GM18511 (cell line): ENCODE results near the gene SLC9A9.
A peak's percentile ranks its signal among the peaks of the same experiment; 100 is the strongest.
"Not testable (repeated sequence)": the region's sequence is repeated elsewhere in the genome, so short reads cannot be mapped to it uniquely, and the experiment has no call there.

Experiments
- ATAC-seq: cut with Tn5 transposase; IDR thresholded peaks from one replicate; pipeline ENCODE4 v1.9.1; 2021; ENCODE audit warnings: mild to moderate bottlenecking, moderate library complexity; ENCODE audit not compliant: unreplicated experiment

The SLC9A9 gene

DNA sequence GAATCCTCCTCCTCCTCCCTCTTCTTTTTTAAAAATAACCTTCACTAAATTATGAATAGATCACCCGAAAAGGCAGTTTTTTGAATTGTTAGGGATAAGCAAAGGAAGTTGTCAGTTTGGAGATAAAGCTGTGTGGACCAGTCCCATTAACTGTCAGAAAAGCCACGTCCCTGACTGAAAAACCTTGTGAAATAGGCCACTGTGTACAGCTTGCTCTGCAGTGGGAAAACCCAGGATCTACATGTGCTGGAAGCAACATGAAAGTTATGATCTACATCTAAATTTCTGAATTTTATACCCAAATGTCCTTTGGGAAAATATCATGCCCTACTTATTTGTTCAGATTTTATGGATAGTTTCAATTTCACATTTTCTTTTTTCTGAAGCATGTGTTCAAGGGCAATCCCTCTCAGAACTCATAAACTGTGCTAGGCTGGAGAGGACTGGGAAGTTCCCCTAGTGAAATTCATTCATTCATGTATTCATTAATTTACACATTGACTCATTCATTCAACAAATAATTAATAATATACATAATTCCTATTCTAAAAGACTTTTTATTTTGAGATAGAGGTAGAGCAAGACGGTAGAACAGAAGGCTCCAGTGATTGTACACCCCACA is 149.5 kb downstream of the SLC9A9 start:
- ATAC-seq: no peak

DNA sequence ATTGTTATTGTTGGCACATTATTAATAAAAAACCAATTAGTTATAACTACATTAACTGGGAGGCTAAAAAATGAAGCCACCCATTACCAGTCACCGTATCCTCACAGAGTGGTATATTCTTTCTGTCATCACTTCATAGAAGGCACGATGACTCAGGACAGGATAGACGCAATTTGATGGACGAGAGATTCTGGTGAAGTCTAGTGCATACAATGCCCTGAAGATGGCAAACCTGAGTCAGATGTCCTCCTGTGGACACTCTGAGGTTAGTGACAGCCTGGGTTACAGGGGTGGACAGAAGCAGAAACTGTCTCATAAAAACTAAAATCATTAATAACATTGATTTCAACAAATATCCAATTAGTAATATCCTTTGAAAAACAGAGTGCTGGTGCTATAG is 150.3 kb downstream of the SLC9A9 start:
- no peak for ATAC-seq

DNA sequence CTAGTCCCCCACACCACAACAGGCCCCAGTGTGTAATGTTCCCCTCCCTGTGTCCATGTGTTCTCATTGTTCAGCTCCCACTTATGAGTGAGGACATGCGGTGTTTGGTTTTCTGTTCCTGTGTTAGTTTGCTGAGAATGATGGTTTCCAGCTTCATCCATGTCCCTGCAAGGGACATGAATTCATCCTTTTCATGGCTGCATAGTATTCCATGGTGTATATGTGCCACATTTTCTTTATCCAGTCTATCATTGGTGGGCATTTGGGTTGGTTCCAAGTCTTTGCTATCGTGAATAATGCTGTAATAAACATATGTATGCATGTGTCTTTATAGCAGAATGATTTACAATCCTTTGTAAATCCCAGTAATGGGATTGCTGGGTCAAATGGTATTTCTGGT is 152.9 kb downstream of the SLC9A9 start:
- ATAC-seq: not testable (repeated sequence)

DNA sequence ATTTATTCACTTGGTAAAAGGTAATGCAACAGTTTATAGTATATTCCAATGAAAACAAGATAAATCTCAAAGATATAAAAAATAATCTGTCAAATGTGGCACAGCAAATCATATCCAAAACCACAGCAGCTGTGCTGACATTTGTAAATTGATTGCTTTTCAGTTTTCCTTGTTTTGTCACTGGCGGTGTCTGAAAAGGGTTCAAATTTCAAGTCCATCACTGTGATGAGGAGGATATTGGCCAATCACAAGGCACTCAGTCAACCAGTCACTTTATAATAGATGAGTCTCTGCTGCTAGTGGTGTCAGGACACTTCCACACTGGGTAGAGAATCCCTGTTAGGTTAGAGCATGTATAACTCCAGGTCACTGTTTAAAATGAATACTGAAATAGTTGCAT is 154.8 kb downstream of the SLC9A9 start:
- no peak for ATAC-seq

DNA sequence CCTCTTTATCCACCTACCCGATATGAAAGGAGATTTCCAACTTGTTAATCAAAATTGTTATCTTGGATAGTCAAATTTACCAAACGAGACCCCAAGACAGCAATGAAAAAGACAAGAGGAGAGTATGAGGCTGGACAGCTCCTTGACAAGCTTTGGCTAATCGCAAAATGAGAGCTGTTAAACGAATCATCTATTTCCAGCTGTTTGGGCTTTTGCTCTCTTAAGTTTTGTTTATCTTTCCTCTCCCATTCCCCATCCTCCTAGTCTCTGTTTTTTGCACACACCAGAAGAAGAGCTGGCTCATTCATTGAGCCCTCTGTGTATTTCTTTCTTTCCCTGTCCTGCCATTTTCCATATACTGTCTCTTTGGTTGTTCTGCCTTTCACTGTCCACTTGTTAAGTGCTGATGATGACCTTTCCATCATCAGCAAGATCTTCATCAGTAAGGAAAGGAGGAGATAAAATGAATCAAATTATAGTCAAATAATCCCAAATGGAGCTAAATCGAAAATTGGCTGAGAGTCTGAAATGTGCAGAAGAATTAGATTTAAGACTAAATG is 161.6 kb downstream of the SLC9A9 start:
- ATAC-seq: no peak

DNA sequence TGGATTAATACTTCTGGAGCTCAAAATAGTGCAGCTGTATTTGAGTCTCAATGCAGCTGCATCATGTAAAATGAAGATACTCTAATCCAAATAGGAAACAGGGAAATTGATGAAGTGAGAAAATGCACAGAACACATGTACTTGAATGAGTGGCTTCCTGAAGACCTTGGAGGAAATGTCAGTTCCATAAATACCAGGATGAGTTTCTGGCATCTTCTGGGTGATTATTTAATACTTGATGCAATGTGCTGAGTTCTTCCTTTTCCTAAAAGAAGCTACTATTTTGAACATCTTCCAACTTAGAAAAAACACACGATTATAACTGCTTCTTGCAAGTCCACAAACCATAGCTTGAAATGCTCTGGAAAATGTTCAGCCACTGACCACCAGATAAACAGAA is 162.8 kb downstream of the SLC9A9 start:
- no peak for ATAC-seq

DNA sequence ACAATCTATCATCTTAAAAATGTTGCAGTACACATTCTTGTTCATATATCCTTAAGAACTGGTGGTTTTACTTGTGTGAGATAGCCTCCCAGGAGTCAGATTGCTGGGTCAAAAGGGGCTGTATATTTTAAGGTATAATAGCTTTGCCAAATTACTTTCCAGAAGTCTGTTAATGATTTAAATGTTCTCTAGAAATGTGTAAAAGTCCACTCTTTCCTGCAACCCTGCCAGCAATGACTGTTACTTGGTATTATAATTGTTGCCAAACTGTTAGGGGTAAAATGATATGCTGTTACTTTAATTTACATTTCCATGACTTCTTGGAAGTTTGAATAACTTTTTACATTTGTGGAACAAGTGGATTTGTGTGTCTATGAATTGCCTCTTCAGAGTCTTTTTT is 170.8 kb downstream of the SLC9A9 start:
- ATAC-seq: no peak

DNA sequence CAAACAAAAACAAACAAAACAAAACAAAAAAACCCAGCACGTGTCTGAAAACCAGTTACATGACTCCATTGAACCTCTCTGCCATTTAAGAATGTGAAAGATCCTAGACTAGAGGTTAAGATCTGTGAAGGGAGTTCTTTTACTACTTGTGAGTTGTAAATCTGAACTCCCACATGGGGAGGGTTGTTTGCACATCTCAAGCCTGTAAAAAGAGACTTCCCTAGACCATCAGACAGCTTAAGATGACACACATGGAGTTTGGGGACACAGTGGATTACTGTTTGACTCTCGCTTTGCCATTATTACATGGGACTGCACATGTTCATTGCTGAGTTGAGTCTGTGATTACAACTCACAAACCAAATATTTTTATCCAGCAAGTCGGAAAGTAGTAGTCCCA is 171.5 kb downstream of the SLC9A9 start:
- ATAC-seq: no peak

DNA sequence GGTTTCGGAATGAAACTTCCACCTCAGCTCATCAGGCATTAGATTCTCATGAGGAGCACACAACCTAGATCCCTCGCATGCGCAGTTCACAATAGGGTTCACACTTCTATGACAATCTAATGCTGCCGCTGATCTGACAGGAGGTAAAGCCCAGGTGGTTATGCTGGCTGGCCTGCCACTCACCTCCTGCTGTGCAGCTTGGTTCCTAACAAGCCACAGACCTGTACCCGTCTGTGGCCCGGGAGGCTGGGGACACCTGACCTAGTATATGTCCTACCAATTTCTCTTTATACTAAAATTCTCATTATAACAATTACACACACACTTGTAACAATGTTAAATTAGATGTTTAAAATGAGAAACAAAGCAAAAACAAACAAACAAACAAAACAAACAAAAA is 172.2 kb downstream of the SLC9A9 start:
- no peak for ATAC-seq

DNA sequence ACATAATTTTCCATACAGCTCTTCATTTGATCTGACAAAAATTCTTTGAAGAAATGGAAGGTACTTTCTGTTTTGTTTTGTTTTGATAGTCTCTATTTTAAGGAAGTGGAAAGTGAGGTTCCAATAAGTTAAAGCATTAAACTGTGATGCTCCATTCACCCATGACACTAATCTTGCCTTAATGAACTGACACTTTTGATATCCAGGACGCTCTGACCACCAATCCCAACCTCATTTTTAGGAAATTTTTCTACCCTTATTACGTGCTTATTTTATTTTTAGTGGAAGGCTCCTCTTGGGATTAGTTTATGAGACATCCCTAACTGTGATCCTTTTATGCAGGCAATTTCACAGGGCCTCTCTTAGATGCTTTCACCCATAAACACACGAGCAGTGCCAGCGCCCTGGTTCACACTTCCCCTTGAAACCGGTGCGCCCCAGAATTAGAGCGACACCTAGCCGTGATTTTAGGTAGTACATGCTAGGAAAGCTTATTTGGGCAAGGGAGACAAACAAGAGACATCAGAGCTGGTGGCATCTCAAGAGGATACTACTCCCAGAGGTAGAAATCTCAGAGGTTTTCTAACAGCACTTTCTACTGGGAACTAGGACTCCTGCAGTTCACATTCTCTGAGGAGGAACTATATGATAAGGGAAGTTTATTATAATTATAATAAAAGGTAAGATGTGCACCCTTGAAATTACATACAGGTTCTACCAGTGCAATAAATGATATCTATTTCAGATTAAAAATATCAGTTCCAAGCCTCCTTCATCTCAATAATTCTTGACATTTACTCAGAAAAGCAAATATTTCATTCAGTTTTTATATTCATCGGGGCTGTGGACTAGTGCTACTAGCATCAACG is 173.9 kb downstream of the SLC9A9 start:
- ATAC-seq: peak; percentile 75

DNA sequence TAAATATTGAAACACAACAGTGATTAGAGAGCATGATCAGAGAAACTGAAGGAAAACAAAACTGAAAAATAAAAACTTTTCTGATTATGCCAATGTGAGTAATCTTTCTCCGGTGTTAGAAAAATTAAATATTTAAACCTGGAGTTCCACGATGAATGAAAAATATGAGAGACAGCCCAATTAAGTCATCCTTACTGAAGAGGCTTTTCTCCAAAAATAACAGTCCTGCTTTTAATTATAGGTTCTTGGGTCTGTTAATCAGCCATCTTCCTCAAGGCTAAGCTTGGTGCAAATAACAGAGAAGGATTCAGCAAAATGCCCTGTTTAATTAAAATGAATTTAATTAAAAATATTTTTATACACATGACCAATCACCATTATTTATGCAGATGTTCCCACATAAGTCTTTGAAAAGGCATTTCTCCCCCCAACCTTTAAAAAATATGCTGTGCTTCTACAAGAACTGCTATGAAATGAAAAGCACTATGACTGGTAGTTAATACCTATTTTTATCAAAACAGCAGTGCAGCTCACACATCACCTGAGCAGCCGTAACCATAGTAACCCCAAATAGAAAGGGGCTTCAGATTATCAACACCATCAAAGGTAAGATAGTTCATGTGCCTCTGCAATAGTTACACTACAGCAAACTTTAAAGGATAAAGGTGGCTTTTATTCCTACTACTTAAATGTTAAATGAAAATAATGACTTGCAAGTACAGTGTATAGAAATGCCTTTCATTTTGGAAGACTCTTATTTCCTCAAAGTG is 175.7 kb downstream of the SLC9A9 start:
- ATAC-seq: no peak

DNA sequence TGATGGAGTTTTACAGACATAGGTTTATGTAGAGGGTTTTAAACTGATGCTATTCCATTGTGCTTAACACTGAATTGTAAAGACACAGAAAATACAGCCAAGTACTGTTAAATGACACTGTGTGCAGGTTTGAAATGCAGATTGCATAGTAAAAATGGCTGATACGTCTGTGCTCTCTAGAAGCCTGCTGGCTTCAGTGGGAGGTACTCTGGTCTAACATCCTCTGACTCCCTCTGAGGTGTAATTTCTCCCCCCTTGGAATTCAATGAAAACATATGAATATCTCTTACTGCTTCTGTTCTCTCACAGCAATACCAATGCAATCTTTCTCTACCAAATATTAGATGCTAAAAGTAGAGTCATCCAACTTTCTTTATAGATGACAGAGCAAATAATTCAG is 176.6 kb downstream of the SLC9A9 start:
- no peak for ATAC-seq

DNA sequence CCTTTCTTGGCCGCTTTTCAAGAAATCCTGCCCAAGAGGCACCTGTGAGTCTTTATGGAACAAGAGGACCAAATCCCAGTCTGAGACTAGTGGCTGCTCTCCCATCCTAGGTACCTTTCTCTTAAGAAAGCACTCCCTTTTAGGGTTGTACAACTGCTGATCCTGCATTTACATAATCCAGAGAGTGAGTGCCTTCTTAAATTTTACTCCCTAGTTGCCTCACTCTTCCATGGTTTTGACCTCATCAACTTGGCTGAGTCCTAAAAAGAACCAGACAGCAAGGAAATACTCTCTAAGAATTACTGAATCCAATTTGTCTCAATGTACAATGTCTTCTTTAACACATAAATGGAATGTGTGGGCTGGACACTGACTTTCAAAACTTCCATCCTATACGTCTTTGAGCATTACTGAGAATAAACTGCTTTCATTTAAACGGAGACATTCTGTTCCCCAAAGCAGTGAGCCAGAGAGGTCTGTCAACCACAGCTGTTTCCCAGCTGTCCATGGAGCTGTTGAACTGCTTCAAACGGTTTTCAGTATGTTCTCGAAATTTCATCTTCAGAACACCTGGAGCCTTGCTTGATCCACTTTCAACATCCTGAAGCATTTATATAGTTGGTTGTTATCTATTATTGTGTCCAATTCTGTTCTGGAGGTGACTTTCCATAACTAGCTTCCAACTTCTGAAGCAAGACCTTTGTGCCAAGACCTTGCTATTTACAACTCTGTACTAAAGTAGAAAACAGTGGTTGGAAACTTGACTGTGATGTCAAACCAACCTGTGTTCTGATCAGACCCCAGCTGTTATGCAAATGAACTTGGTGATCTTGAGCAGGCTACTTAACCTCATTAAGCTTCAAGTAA is 179.1 kb downstream of the SLC9A9 start:
- ATAC-seq: peak; percentile 92

DNA sequence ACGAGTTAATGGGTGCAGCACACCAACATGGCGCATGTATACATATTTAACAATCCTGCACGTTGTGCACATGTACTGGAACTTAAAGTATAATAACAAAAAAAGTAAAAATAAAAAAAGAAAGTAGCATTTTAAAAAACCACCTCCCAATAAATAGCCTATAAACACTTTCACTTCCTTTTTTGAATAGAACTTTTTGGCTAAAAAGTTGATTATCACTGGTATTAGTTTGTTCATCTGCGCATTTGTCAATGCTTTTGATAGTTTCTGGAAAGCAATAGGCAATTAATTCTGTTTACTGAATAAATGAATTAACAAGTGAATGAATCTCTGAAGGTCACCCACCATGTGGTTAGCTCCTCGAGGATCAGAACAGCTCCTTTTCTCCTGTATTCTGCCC is 179.9 kb downstream of the SLC9A9 start:
- ATAC-seq: no peak

DNA sequence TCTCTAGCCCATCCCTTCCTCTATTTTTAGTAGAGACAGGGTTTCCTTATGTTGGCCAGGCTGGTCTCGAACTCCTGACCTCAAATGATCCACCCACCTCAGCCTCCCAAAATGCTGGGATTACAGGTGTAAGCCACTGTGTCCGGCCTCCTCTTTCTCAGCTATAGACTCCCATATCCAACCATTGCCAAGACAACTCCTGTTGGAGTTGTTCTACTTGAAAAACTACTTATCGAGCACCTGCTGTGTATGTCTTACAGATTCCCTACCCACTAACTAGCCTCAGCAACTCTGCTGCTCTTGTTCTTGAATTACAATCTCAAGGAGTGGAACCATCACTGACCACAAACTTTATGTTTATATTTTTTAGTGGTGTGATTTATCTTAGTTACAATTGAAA is 186.6 kb downstream of the SLC9A9 start:
- no peak for ATAC-seq

DNA sequence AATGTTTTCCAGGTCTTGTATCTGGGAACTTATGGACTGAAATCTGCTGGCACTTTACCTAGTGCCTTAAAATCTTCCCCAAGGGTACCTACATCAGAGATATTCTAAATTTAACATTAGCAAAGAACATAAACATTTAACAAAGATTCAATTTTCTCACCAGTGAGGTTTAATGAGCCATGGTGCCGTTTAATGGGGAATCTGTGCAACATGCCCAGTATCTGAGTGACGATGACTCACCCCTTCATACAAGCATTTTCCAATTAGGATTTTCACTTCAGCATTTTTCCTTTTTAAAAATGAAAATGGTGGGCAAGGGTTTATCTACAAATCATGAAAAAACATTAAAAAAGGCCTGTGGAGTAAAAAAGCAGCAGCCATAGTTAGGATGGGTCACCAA is 189.4 kb downstream of the SLC9A9 start:
- no peak for ATAC-seq

DNA sequence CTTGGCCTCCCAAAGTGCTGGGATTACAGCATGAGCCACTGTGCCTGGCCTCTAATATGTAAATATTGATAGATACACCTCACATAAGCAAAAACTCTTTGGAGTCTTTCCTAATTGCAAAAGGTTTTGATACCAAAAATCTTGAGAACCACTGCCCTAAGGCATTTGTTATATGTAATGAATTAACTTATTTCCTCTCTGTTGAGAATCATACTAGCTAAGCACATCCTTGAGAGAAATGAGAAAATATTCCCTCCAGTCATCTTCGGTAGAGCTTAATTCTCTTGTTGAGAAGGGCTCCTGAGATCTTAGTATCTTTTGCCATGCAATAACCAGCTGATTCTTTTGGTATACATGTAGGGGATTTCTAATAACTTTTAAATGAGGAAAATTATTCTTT is 190.2 kb downstream of the SLC9A9 start:
- ATAC-seq: no peak

DNA sequence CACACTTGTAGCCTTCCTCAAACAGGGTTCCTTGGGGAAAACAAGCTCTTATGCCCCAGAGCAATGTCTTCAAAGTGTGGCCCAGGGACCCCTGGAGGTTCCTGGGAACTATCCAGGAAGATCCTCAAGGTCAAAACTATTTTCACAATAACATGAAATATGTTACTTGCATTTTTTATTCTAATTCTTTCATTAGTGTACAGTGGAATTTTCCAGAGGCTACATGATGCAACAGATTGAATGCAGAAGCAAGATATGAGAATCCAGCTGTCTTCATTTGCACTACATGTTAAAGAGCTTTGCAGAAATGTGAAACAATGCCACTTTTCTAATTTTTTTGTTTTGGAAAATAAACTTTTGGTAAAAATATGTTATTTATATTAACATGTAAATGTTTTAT is 190.9 kb downstream of the SLC9A9 start:
- ATAC-seq: no peak

DNA sequence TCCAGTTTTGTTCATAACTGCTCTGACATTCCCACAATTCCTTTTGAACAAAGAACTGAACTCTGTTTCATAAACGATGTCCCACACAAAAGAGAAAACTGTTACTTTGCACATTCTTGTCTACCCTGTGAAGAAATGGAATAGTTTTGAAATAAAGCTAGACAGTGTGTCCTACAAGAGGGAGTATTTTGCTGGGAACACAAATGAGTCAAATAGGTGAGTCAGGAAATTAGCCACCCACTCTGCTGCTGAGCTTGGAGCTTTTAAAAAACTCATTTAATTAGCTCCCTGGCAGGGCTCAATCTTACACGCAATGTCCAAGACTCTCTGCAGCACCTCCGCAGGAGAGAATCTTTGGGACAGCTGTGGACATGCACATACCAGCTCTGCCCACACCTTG is 193.4 kb downstream of the SLC9A9 start:
- no peak for ATAC-seq

DNA sequence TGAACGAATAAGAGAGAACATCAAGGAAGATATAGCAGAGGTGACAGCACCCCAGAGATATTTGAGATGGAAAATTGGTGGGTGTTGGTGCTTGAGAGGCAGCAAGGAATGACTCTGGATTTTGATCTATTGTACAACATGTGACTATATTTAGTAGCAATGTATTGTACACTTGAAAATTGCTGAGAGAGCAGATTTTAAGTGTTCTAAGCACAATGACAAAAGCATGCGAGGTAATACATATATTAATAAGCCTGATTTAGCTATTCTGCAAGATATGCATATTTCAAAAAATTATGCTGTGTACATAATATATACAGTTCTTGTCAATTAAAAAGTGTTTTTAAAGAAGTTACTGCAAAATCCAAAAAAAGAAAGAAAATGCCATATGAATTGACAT is 194.3 kb downstream of the SLC9A9 start:
- ATAC-seq: no peak

DNA sequence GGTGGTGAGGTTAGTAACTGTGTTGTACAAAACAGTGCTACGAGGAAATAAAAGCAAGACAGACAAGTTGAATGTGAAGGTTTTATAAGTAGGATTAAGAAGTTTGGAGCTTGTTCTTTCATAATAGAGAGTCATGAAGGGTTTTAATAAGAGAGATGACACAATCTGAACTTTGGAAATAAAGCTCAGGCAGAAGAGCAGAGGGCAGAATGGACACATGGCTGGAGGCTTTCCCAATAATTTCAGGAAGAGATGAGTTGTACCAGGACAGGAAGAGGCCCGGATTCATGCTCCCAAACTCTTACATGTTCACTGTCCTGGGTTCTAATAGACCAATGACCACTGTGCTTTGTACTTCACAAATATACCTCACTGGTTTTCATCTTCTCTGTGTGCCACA is 194.8 kb downstream of the SLC9A9 start:
- no peak for ATAC-seq
